ENCODE results near the gene OR2T4.

DNA sequence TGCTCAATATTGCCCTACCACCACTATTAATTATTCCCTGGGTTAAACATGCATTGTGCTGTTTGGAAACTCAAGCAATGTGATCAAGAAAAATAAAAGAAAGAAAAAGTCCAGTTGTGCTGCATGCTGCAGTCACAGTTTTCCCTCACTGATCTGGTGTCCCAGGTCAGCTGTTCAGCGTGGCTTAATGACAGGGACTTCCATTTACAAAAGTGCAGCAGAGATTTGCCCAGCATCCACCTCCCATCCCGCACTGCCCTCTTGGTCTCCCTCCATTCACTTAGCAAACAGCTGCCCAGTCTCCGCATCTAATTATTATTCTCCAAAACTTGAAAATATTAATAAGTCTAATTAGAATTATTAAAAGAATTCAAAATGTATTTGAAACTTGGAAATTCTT is 2.0 kb upstream of the OR2T4 start:
- TF ChIP-seq, protein P1, sequence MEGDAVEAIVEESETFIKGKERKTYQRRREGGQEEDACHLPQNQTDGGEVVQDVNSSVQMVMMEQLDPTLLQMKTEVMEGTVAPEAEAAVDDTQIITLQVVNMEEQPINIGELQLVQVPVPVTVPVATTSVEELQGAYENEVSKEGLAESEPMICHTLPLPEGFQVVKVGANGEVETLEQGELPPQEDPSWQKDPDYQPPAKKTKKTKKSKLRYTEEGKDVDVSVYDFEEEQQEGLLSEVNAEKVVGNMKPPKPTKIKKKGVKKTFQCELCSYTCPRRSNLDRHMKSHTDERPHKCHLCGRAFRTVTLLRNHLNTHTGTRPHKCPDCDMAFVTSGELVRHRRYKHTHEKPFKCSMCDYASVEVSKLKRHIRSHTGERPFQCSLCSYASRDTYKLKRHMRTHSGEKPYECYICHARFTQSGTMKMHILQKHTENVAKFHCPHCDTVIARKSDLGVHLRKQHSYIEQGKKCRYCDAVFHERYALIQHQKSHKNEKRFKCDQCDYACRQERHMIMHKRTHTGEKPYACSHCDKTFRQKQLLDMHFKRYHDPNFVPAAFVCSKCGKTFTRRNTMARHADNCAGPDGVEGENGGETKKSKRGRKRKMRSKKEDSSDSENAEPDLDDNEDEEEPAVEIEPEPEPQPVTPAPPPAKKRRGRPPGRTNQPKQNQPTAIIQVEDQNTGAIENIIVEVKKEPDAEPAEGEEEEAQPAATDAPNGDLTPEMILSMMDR (IDR thresholded peaks at IDR 0.05): no peak
- TF ChIP-seq POLR2A (IDR thresholded peaks at IDR 0.05) (no peak), POLR2AphosphoS5 (IDR thresholded peaks at IDR 0.05; ENCODE audit: insufficient read depth in 1 of 2, low read depth in 1 of 2) (no peak)

All from vagina (tissue), 2 donors.